Measurements from ENCODE around the gene UBL4A. TPM values are rescaled to one million over a fixed set of nuclear protein-coding genes. Genes with fewer than 3 reads are reported as not detected.
"Not testable (repeated sequence)": the region's sequence is repeated elsewhere in the genome, so short reads cannot be mapped to it uniquely, and the experiment has no call there.

Gene UBL4A
- total RNA-seq, 1 donor from 2014 or later: 71.7 TPM

DNA sequence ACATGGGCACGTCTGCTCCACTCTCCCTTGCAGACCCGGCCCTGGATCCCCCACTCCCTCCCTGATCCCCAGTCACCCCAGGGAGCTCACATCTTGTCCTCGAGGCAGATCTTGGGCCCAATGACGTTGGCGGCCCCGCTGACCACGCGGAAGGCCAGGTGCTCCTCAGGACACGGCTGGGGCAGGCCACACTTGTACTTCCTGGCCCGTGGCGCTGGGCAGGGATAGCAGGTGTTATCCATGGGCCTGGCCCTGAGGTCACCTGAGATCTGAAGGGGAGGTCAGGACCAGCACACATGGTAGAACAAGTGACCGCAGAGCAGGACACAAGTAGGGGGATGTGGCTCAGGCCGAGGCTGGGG lies 21.9 kb upstream of the UBL4A start:
- DNase-seq: no peak

DNA sequence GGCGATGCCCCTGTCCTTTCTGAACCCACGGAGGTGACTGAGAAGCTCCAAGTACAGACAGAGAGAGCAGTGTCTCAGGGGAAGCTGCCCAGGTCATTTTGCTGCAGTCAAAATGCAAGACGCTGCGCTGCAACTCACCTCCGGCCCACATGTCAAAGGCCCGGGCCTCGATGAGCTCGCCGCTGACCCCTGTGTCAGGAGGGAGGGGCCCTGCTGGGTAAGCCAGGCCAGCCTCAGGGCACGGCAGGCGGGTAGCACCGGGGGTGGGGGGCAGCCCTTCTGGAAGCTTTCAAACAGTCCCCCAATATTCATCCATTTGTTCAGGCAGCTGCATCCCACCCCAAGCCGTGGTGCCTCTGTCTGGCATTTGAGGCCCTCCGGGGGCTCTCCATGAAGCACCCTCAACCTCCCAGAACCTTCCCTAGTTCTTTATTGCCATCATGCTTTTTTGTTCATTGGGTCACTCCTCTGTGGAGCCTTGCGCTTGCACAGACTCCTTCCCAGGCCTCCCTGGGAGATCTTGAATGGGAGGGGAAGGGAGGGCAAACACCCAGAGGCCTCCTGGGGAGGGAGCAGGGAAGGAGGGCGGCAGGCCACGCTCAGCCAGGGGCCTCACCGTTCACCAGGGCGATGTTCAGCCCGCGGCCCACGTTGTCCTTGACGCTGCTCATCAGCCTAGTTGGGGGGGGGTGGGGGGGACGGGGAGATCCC lies 21.4 kb upstream of the UBL4A start:
- DNase-seq: no peak

DNA sequence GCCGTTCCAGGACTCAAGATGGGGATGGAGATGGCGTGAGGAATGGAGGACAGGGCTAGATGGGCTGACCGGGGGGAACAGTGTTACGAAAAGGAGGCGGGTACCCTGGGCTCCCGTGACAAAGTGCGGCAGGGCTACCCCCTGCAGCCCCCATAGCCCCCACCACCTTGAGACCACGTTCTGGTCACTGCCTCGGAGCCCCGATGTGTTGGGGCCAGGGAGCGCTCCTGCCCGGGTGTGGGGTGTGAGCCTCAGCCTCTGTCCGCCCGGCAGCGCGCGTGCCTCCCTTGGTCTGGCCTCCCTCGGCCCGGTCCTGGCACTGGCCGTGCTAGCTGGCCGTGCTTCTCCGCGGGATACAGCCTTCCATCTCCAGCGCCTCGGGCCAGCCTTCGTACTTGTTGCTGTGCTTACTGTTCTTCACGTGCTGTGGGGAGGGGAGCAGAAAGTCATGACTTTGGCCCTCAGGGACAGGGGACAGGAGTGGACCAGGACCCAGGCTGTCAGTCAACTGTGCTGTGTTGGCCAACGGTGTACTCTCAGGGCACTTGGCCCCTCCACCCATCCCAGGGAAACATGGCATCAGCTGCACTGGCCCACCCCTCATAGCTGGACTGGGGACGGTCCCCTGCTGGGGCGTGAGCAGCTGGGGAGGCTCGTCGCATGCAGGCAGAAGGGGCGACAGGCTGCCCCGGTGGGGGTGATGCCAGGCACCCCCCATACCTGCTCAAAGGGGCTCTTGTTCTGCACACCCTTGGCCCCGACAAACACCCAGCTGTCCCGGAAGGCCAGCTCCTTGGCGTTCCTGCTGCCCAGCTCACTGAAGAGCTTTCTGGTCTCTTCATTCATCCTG lies 20.3 kb upstream of the UBL4A start:
- DNase-seq: no peak

DNA sequence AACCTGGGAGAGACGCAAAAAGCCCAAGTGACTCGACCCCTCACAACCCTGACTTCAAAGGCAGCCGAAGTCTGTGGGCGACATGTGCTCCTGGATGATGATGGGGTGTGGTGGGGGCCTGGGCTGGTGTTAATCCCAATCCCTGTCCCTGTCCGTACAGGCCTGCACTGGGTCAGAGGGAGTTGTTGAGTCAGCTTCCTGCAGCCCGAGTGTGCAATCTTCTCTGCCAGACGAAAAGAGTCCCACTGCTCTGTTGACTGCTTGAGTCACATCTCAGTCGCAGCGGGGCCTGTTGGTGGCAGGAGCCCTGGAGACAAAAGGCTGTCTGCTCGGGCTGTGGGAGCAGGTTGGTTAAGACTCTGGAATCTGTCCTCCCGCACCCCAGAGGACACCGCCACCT lies 19.3 kb upstream of the UBL4A start:
- DNase-seq: no peak

GRCh38 chrX:154502989-154503388 lies 16.6 kb upstream of the UBL4A start:
- no peak for DNase-seq

- DNase-seq: no peak
Observed at GRCh38 chrX:154502098-154502497, 15.7 kb upstream of the UBL4A start.

DNA sequence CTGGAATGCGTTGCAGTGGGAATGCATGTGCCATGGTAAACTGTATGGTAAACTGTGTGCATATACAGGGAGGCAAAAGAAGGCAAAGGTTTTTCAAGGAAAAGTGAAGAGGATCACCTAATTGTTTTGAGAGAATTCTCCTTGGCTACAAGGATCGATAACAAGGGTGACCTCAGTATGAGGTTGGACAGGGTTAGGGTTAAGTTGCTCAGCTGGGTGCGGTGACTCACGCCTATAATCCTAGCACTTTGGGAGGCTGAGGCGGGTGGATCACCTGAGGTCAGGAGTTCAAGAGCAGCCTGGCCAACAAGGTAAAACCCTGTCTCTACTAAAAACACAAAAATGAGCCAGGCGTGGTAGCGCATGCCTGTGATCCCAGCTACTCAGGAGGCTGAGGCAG lies 15.0 kb upstream of the UBL4A start:
- not testable (repeated sequence) for DNase-seq

GRCh38 chrX:154496591-154497137 lies 10.2 kb upstream of the UBL4A start:
- DNase-seq: not testable (repeated sequence)

DNA sequence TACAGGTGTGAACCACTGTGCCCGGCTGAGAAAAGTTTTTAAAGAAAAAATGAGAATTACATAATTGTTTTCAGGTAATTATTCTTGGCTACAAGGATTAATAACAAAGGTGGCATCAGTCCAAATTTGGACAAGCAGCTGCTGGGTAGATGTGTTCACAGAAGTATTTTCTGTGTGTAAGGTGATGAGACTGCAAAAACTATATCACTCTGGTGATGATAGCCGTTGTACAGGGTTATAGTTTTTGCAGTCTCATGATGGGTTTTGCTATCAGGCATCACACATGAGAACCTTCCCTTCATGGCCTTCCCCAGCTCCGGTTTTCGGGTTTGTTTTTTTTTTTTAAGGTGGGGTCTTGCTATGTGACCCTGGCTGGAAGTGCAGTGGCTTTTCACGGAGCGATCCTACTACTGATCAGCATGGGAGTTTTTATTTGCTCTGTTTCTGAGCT lies 9.1 kb upstream of the UBL4A start:
- no peak for DNase-seq

DNA sequence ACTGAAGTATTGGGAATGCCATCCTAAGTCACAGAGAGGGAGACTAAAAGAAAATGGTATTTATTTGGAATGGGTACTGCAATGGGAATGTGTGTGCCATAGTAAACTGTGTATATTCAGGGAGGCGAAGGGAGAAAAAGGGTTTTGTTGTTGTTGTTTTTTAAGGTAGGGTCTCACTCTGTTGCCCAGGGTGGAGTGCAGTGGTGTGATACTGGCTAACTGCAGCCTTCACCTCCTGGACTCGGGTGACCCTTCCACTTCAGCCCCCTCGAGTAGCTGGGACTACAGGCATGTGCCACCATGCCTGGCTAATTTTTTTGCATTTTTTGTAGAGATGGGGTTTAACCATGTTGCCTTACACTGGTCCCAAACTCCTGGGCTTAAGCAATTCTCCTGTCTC lies 8.3 kb upstream of the UBL4A start:
- no peak for DNase-seq

DNA sequence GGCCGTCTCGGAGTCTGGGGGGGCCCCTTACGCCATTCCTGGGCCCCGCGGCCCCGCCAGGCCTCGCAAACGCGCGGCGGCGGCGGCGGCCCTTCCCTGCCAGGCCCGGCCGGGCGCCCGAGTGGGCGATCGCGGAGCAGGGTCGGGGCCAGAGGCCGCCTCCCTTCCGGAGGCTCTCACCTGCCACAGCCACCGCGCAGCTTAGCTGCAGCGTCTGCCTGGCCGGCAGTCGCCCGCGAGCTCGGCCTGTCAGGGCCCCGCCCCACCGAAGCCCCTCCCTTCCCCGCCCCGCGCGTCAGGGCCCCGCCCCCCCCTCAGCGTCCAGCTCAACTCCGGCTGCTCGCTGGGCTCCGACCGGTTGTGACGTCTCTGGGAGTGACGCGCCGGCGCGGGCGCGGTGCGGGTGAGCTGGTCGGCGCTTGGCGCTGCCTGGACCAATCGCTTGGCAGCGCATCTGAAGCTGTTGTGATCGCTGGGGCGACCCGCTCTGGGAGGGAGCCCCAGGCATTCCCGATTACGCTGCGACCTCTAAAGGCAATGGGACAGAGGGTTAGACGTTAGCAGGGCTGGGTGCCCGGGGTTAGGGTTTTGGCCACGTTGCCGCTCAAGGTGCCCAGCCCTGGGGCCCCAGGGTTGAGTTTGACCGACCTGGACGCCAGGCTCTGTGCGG lies 4.1 kb upstream of the UBL4A start, which contains the start of gene SLC10A3:
SLC10A3 (minus strand) TSS at position 216 of the 670 bp plus-strand sequence. CDS start 1,689 bp downstream, outside the sequence.
- DNase-seq: peak; percentile 95

DNA sequence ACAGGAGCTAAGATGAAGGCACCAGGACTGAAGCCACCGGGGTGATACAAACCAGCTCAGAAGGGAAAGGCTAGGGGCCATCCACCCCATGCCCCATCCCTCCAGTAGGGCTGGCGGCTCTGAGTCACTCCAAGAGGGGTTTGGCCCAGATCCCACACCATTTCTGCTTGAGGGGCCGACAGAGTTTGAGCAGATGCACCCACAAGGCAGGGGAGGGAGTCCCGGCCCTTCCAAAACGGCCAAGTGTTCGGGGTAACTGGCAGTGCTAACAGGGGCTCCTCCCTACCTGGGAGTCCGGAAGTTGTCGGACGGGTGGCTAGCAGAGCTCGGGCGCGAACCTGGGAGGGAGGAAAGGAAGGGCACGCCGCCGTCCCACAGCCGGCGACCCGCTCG lies 3.6 kb upstream of the UBL4A start:
- DNase-seq: peak; percentile 51

DNA sequence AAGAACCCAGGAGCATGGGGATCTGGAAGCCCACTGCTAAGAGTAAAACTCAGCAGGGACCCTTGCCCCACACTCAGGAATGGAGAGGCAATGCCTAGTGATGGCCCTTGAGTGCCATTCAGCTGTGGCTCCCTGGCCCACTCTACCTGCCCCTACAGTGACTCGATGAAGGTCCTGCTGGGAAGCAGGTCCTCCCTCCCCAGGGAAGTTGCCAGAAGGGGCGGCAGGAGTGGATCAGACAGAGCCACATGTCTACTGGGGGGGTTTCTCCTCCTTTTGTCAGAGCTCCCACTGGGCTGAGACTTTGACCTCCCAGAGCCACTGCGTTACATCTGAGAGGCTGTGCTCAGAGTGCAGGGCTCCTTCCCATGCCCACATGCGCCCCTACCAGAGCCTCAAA lies 2.8 kb upstream of the UBL4A start:
- DNase-seq: no peak

DNA sequence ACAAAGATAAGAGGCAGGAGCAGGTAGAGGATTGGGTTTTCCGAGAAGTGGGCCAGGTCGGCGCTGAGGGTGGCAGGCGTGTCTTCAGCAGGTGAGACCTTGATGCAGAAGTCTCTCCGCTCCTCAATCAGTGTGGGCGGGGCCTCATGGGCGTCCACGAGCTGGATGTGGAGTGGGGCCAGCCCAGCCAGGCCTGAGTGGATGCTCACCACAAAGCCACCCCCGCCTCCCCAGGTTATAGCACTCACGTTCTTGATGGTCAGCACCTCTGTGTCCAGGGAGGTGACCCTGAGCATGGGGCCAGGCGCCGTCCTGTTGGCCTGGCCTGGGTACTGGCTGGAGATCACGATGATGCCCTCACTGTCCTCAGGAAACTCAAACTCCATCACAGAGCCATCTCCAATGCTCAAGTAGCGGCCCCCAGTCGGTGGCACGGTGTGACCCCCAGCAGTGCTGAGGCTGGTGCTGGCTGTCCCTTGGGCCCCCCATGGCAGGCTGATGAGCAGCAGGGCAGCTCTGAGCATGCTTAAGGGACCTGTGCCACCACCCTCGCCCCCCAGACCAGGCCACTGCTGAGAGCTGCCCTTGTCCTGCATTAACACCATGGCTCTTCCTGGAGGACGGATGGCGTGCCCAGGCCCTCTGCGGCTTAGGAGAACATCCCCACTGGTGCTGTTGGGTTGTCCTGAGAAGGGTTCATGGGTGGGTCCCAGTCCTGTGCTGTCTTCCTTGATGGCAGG lies 2.1 kb upstream of the UBL4A start:
- no peak for DNase-seq

- DNase-seq: no peak
Observed at GRCh38 chrX:154487518-154488290, 1.3 kb upstream of the UBL4A start.

GRCh38 chrX:154486052-154486395 lies 391 bp downstream of the UBL4A start:
- DNase-seq: peak; percentile 24

DNA sequence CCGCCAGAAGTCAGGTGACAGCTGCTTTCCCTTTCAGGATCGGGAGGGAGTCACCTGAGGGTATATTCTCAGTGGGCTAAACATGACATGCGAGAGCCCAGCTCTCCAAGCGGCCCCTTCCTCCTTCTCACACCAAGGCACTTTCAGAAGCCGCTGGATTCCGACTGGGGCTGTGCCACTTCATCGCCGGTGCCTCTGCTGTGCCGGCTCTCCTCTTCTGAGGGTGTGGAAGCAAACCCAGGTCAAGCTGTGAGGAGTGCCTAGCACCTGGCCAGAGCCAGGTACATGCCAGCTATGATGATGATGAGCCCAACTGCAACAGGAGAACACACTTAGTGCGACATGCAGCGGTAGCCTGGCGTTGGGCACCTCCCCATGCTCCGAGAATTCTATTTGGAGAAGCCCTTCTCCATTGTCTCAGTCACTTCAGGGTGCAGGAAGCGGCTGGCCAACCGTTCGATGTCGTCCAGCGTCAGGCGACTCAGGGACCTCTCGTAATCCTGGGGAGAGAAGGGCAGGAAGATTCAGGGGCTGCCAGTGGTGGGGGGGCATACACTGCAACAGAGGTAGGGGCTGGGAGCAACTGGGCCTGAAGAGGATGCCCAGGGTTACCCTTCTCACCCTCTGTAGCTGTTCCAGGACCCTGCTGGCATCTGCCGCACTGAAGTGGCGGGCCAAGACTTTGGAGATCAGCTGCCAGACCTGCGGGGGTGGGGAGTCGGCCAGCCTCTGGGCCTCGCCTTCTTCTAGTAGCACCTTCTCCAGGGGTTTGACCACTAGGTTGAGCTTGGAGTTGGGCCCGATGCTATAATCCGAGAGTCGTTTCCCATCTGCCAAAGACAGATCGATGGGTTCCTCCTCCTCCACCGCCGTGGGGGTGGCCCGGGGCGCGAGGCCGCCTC lies 1.0 kb downstream of the UBL4A start:
- DNase-seq: no peak

DNA sequence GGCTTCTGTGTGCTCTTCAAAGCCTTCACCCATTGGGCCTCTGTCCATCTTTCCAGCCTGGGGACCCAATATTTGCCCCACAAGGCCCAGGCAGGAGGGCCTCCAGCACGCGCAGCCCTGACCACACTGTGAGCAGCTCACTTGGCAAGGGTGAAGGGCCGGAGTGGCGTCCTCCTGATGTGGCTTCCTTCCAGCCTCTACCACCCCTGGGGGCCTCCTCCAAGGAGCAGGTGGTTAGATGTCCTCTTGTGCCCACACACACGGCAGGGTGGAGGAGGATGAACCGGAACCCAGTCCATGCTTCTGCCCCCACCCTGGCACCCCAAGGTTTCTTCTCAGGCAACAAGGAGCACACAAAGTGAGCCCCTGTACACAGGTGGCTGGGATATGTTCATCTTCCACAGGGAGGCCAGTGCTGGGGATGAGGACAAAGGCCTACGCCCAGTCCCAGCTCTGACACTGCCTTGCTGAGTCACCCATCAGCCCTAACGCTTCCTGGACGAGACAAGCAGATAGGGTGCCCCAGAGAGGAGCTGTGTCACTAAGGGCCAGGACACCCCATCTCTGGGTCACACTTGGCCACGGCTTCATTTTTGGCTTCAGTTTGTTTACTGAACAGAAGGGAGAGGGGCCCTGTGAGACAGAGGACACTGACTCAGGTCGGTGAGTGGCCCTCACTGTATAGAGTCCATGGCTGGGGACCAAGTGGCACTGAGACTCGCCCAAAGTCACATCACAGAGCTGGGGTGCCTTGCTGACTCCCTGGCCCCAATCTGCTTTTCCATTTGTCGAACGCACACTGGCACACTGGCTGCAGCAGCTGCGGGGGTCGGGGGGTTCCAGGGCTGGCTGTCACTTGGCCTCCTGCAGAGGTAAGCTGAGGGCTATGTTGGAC lies 1.9 kb downstream of the UBL4A start:
- DNase-seq: no peak

GRCh38 chrX:154483325-154483724 lies 3.1 kb downstream of the UBL4A start:
- DNase-seq: no peak

Data from tongue (tissue), 2 donors.